MM.1S (cell line): ENCODE data around the gene BPIFB3.

Source experiments
- EZH2 ChIP-seq: fragments of 300-600 bp; sonication (generic); optimal IDR thresholded peaks from 2 replicates; pipeline ENCODE3; 2017; ENCODE audit warnings: low read depth, mild to moderate bottlenecking, antibody characterized with exemption, low read length, mixed read lengths
- TF ChIP-seq, protein P1 (sequence below): fragments of 300-600 bp; sonication (generic); IDR thresholded peaks from 2 replicates; pipeline ENCODE4 v1.5.1; 2016; ENCODE audit warnings: antibody characterized with exemption, low read length, mixed read lengths

DNA sequence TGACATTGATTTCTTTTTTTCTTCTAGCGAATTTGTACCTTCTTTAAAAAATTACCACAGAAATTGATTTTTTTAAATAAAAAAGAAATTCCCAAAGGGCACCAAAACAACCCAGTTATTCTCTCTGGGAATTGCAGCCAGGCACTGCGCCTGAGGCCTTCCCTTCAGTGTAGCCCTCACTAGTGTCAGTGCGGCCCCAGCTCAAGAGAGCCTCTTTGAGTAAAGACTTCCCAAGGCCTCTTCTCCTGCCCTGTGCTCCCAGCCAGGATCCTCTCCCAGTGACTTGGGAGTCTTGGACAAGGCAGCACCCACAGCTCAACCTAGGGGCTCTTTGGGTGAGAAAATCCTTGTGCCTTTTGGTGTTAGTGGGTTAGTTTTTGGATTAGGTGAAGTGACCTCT is 67.2 kb downstream of the BPIFB3 start:
- TF ChIP-seq, protein P1, sequence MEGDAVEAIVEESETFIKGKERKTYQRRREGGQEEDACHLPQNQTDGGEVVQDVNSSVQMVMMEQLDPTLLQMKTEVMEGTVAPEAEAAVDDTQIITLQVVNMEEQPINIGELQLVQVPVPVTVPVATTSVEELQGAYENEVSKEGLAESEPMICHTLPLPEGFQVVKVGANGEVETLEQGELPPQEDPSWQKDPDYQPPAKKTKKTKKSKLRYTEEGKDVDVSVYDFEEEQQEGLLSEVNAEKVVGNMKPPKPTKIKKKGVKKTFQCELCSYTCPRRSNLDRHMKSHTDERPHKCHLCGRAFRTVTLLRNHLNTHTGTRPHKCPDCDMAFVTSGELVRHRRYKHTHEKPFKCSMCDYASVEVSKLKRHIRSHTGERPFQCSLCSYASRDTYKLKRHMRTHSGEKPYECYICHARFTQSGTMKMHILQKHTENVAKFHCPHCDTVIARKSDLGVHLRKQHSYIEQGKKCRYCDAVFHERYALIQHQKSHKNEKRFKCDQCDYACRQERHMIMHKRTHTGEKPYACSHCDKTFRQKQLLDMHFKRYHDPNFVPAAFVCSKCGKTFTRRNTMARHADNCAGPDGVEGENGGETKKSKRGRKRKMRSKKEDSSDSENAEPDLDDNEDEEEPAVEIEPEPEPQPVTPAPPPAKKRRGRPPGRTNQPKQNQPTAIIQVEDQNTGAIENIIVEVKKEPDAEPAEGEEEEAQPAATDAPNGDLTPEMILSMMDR, result no peak
- TF ChIP-seq EZH2, result no peak
